HG03280 (cell line): ENCODE results near the gene ZNF446.
"Not testable (repeated sequence)": the region's sequence is repeated elsewhere in the genome, so short reads cannot be mapped to it uniquely, and the experiment has no call there.

Source experiments
- ATAC-seq: cut with Tn5 transposase; IDR thresholded peaks from one replicate; pipeline ENCODE4 v1.9.1; 2021; ENCODE audit warnings: mild to moderate bottlenecking, moderate library complexity; ENCODE audit not compliant: unreplicated experiment

Gene ZNF446

DNA sequence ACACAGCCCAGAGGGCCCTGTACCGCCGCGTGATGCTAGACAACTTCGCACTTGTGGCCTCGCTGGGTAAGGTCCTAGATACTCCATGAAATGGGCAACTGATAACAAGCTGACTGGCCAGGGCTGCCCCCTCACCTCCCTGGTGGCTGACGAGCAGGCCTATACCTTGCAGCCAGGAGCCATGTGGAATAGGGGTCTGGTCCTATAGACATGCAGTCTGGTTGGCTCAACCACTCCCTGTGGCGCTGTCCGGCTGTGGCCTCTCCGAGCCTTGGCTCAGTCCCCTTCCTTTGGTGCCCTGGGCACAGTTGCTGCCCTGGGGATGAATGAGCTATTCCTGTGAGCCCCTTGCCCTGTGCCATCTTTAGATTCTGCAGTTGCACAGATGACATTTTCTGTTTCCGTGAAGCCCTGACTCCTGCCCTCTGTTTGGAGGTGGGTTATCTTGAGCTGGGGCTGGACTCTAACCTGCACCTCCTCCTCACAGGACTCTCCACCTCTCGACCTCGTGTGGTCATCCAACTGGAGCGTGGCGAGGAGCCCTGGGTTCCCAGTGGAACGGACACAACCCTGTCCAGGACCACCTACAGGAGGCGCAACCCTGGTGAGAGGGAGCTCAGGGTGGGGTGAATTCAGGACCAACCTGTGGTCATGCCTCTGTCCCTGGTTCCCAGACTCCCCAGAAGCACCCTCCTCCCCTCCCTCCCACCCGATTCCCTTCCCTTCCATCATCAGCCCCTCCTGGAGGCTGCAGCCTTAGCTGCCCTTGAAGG, 6.7 kb upstream of the ZNF446 start:
- ATAC-seq, result no peak

DNA sequence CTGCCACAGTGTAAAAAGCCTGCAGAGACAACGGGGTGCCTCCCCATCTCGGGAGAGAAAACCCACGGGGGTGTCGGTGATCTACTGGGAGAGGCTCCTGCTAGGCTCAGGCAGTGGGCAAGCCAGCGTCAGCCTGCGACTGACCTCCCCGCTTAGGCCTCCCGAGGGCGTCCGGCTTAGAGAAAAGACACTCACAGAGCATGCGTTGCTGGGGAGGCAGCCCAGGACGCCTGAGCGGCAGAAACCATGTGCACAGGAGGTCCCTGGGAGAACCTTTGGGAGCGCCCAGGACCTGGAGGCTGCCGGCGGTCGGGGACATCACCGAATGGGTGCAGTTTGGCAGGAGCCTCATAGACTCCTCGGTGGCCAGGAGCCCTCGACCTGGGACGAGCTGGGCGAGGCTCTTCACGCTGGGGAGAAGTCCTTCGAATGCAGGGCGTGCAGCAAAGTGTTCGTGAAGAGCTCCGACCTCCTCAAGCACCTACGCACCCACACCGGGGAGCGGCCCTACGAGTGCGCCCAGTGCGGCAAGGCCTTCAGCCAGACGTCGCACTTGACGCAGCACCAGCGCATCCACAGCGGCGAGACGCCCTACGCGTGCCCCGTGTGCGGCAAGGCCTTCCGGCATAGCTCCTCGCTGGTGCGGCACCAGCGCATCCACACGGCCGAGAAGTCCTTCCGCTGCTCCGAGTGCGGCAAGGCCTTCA, 5.2 kb upstream of the ZNF446 start:
- ATAC-seq, result not testable (repeated sequence)

- no peak for ATAC-seq
Measured at GRCh38 chr19:58471736-58472135, 4.4 kb upstream of the ZNF446 start.

DNA sequence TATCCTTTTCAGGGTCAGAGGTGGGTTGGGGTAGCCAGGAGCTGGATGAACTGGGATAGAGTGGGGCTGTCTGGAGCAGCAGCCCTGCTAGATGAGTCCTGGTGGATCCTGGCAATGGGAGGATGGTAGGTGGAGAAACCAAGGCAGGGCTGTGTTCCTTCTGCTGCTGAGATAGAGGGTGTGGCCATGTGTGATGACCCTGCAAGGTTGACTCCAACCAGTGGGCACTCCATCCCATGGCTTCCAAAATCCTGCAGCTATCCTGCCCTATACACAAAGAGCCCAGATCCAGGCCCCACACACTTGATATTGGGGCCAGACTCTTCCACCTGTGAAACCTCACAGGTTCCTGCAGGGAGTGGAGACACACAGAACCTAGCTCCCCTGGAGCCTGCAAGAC, 2.4 kb upstream of the ZNF446 start:
- no peak for ATAC-seq

DNA sequence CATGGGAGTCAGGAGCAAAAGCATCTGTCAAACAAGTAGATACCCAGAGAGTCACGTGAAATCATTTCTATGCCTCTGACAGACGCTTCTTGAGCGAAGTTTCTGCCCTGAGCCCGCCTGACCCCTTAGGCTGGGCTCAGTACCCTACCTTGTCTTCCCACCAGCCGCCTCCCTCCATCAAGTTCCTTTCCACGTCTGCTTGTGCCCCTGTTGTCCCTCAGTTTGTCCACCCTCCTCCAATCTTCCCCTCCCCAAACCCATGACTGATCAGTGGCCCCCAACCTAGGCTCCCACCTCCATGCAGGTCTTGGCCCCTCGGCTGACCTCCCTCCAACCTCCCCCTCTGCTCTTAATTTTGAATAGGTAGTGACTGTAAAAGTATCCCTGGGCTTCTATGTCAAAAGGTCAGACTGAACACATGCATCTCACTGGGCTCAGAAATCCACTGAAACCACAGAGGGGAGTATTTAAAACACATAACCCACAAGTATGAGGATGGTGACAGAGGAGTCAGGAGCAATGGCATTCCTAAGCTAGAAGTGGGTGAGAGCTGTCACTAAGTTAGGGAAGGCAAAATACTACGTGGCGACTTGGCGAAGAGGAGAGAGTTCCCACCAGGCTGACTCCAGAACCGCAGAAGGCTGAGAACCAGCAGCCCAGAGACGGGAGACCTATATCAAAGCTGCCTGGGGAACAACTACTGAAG, 1.7 kb upstream of the ZNF446 start:
- no peak for ATAC-seq

DNA sequence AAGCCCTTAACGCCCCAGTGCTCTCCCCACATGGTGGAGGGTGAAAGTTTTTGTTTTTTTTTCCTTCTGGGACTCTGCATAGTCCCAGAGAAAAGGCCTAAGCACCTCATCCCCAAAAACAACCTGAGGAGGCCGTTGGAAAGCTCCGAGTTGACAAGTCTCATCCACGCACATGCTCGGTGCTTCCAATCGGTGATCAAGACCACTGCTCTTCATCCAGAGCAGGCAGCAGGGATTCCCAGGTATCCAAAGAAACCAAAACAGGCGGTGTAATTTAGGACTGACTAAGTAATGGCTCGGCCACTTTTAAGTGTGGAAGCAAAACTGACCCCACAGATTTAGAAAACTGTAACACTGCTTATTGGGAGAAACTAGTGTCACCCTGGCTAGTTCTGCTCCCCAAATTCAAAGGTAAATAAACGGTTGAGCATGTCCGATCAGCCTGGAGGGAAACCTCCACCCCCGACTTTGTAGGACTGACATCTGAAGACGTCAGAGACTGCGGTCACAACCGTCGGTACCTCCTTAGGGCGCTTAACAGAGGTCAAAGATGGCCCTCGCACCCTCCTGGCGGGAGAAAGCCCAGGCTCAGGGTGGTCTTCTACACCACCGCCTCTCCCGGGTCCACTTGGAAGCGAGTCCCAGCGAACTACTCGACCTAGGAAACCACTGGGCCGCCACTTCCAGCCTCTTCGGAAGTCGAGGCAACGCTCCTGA, 997 bp upstream of the ZNF446 start:
- ATAC-seq, result peak; percentile 11

DNA sequence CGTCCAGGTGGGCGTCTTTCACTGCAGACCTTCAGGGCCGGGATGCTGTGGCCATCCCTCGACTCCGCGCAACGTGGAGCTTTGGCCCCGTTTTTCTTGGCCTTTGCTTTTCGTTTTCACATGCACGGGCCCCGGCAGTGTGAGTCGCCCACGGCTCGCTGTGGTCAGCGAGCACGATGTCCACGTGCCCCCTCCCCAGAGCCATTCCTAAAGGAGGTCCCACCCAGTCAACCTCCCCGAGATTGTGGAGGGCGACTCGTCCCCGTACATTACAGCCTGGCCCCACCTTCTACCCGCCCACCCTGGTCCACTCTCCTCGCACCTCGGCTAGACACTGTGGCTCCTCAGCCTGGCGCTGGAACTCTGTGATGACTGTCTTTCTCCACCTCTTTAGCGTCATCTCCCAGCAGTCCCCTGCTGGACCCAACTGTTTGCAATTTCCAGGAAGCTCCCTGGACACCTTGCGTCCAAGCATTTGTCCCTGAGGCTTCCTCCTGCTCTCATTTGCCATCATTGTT, 405 bp downstream of the ZNF446 start:
- ATAC-seq, result no peak

GRCh38 chr19:58477130-58477529, 978 bp downstream of the ZNF446 start:
- no peak for ATAC-seq

DNA sequence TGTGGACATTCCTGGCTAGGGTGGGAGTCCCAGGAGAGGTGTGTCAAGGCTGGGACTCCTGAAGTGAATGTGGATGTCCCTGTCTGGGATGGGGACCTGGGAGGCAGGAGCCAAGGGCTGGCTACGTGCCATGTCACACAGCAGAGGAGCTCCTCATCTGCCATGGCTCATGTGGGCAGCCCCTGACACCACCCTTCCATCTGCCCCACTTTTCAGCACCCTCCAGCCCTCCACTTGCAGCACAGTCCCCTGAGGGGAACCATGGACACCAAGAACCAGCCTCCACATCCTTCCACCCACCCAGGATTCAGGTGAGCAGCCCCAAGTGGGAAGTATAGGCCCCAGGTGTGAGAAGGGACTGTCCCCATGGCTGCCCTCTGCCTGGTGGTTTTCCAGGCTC, 1.7 kb downstream of the ZNF446 start:
- ATAC-seq, result no peak

DNA sequence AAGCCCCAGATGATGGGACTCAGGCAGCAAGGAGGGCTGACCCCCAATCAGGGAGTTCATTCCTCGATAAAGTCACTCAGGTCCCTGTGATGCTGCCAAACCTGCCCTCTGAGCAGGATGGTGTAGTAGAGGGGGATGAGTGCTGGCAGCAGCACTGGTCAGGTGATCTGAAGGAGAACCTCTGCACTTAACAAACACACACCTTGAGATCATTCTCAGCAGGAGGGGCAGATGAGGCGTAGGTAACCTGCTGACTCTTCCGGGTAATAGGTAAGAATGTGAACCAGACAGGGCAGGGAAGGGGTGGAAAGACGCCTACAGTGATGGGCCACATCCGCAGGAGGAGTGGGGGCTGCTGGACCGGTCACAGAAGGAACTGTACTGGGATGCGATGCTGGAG, 3.2 kb downstream of the ZNF446 start:
- ATAC-seq, result no peak

DNA sequence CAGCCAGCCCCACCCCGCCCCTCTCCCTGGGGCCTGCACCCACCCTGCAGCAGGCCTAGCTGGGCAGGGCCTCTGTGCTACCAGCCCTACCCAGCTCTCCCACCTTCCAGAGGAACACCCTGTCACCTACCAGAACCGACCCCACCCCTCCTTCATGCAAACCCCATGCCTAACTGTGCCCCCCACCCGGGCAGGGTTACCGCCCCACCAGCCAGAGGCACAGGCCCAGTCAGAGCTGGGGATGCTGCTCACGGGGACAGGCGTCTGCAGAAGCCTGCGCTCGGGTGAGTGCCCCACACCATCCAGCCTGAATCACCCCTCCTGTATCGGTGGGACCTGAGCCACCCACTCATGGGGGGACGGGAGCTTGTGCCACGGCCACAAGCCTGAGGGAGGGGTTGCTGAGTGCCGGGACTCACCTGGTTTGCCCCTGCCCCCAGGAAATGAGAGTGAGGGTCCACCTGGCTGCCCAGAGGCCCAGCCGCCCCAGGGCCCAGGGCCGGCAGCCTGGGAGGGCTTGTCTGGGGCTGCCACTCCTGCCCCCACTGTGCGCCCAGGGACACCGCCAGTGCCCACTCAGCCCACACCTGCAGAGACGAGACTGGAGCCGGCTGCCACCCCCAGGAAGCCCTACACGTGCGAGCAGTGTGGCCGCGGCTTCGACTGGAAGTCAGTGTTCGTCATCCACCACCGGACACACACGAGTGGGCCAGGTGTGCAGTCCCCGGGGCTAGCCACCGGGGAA, 3.8 kb downstream of the ZNF446 start:
- ATAC-seq, result no peak

DNA sequence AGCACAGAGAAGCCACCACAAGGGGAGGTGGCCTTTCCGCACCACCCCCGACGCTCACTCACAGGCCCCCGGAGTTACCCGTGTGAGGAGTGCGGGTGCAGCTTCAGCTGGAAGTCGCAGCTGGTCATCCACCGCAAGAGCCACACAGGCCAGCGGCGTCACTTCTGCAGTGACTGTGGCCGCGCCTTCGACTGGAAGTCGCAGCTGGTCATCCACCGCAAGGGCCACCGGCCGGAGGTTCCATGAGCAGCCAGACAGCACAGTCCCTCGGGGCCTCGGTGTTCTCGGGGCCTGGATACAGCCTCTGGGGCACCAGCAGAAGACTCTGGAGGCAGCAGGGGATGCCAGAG, 4.3 kb downstream of the ZNF446 start:
- ATAC-seq, result no peak

DNA sequence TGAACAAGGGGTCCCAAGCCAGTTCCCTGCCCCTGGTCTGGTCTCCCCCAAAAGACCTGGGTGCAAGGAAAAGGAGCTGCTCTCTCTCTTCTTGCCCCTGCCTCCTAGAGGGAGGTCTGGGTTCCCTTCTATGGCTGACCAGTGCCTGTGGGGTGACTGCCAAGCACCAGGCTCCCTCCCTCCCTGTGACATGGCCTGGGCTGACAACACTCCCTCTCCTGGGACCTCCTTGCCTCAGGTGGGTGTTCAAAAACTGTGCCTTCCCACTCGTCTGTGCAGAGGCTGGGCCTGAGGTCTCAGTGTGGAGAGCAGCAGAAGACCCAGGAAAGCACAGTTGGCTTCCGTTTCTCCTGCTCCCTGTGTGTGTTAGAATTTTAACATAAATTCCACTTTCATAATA, 4.7 kb downstream of the ZNF446 start:
- ATAC-seq, result no peak

DNA sequence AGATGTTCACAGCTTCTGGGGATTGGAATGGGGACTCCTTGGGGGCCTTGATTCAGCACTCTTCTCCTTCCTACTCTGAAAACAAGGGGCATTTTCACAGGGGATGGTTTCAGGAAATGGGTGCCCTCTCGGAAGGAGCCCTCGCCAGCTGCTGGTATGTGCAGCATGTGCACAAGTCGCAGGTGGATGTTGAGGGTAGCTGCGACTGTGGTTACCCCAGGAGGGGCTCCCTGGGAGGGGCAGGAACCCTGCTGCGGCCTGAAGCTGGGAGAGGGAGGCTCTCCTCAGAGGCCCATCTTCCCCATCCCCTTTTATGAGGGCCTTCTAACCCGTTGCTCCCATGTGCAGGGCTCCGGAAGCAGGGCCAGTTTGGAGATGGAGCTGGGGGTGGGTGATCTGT, 6.2 kb downstream of the ZNF446 start:
- no peak for ATAC-seq

GRCh38 chr19:58483776-58484175, 7.6 kb downstream of the ZNF446 start:
- no peak for ATAC-seq

- ATAC-seq, result not testable (repeated sequence)
Measured at GRCh38 chr19:58484349-58484748, 8.2 kb downstream of the ZNF446 start.

- ATAC-seq, result no peak
Measured at GRCh38 chr19:58491393-58491792, 15.2 kb downstream of the ZNF446 start.

DNA sequence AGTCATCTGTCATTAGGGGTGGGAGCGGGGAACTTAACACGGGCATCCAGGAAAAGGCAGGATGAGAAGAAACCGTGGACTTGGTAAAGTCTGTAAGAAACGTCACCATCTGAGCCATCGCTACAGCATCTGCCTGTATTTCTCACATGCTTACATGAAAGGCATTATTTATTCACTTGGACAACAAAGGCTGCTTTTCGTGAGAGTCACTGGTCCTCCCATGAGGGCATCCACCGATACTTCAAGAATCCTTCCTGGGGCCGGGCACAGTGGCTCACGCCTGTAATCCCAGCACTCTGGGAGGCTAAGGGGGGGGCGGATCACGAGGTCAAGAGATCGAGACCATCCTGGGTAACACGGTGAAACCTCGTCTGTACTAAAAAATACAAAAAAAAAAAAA, 16.1 kb downstream of the ZNF446 start:
- no peak for ATAC-seq

GRCh38 chr19:58497634-58498170, 21.6 kb downstream of the ZNF446 start:
- ATAC-seq, result no peak

GRCh38 chr19:58498316-58499020, 22.3 kb downstream of the ZNF446 start:
- no peak for ATAC-seq
